Psoas muscle (tissue), 8 donors: ENCODE data around the gene RASSF3. TPM values are rescaled to one million over a fixed set of nuclear protein-coding genes. Genes with fewer than 3 reads are reported as not detected.
"Not testable (repeated sequence)": the region's sequence is repeated elsewhere in the genome, so short reads cannot be mapped to it uniquely, and the experiment has no call there.

Experiments used
- ATAC-seq, 4 donors: fragments of 200-7000 bp; cut with Tn5 transposase; one replicate each; pipeline ENCODE4 v1.9.1; 2020; ENCODE audit warnings: moderate library complexity in 3 of 4, mild to moderate bottlenecking in 2 of 4
- DNase-seq, 2 donors: peaks; one replicate each; pipeline ENCODE4 v3.0.0-alpha.2; 2020
- H3K27ac ChIP-seq: fragments of 200-600 bp; one replicate; pipeline ENCODE4 v1.8.0; 2022
- H3K27me3 ChIP-seq, 3 donors: fragments of 200-600 bp in 1 of 3; one replicate each; pipeline versions ENCODE4 v1.6.1 to v1.8.0; 2013 to 2022; ENCODE audit warnings: low read length in 2 of 3, mild to moderate bottlenecking in 2 of 3, moderate library complexity in 1 of 3; ENCODE audit not compliant: insufficient read depth in 3 of 3
- H3K36me3 ChIP-seq, 2 donors: fragments of 200-600 bp in 1 of 2; one replicate each; pipeline versions ENCODE4 v1.6.1 to v1.8.0; 2013 to 2022; ENCODE audit warnings: low read depth in 1 of 2, mild to moderate bottlenecking in 1 of 2, moderate library complexity in 1 of 2; ENCODE audit not compliant: insufficient read depth in 1 of 2
- H3K4me1 ChIP-seq: fragments of 200-600 bp; one replicate; pipeline ENCODE4 v1.8.0; 2022
- H3K4me3 ChIP-seq: fragments of 200-600 bp; one replicate; pipeline ENCODE4 v1.8.0; 2022; ENCODE audit warnings: mild to moderate bottlenecking
- H3K9me3 ChIP-seq: fragments of 200-600 bp; one replicate; pipeline ENCODE4 v1.8.0; 2022
- CTCF ChIP-seq: fragments of 200-600 bp; IDR thresholded peaks from one replicate; pipeline ENCODE4 v1.8.0; 2022; ENCODE audit warnings: antibody characterized with exemption
- WGBS, 3 donors: extraction: QIAGEN DNeasy Blood & Tissue Kit; methylation state at CpG; one replicate each; pipeline versions ENCODE4 v1.1.6 to v1.1.7; 2013; 5-methylcytosine and 5-hydroxymethylcytosine counted together
- intact Hi-C, 2 donors: fragments of 100-400 bp; cut with DNase I; formaldehyde crosslinking; loops; one replicate each; pipeline versions ENCODE4 v1.11.0 to v1.14.2; 2022
- polyA plus RNA-seq, 3 donors: library from polyadenylated mRNA; stranded (reverse); fragments of 200-250 nt; gene quantifications; one replicate each; pipeline ENCODE4 v1.2.3, GENCODE V29; 2013
- total RNA-seq, 4 donors: library from RNA; stranded (reverse); fragmentation: NEBNext Ultra II Directional in 2 of 4; extraction: Animal tissue kit (Norgen Biotek cat#: 25700) in 2 of 4; gene quantifications; one replicate each; pipeline versions ENCODE4 v1.2.1 to v1.2.4, GENCODE V29; 2021 to 2023
- donor health status: healthy with polysubstance abuse.
- donor health status: DM: no; HTN: no; CAD: no; lungs with moderate emphysema.
- donor health status: Bipolar disorder and iron deficiency.
- donor health status: healthy.
- donor health status: DM: yes; HTN: yes; CAD: no.
- donor health status: DM: no; HTN: no; CAD: no.
- donor health status: DM: no; HTN: no; CAD: no.
- donor health status: DM: yes; HTN: yes; CAD: no.

RASSF3 gene
- total and polyA plus RNA-seq, 7 donors = 4.9 to 30.6 (median 14.5) TPM

GRCh38 chr12:64610660-64611340 is 505 bp downstream of the RASSF3 start:
- no peaks in the 10 kb centered on the region for H3K4me1 ChIP-seq
- H3K9me3 ChIP-seq = no peaks in the 10 kb centered on the region
- peak overlapping the region; percentile 93 for H3K4me3 ChIP-seq
- no peaks in the 10 kb centered on the region for H3K36me3 ChIP-seq
- TF ChIP-seq CTCF = no peak
- intact Hi-C loops = loop anchor here (5.0 kb wide), 3 partner anchors 43 to 82 kb away; no protein-coding TSS in a partner anchor
- ATAC-seq (peak; percentile 55 to 78 (median 68)), DNase-seq (peak; percentile 64 to 73)
- H3K27ac ChIP-seq = peak overlapping the region; percentile 89
- H3K27me3 ChIP-seq = no peaks in the 10 kb centered on the region
- WGBS, 3 donors = 0 to 2% (median 0%) methylated on average over 39 to 60 of the region's 60 CpGs

- TF ChIP-seq CTCF = no peak
- Histone ChIP-seq H3K36me3 (no peaks in the 10 kb centered on the region), H3K4me3 (peak overlapping the region; percentile 93), H3K27me3 (no peaks in the 10 kb centered on the region), H3K4me1 (no peaks in the 10 kb centered on the region), H3K9me3 (no peaks in the 10 kb centered on the region), H3K27ac (peak overlapping the region; percentile 89)
- intact Hi-C loops = loop anchor here (5.0 kb wide), 3 partner anchors 44 to 81 kb away; no protein-coding TSS in a partner anchor
- WGBS, 3 donors = 10 to 12% (median 10%) methylated on average over 31 of the region's 31 CpGs
- peak in 1 of 2 donors; percentile 60 for DNase-seq
- ATAC-seq = peak; percentile 38 to 72 (median 54)
Observed at GRCh38 chr12:64611341-64612284, 1.3 kb downstream of the RASSF3 start.

DNA sequence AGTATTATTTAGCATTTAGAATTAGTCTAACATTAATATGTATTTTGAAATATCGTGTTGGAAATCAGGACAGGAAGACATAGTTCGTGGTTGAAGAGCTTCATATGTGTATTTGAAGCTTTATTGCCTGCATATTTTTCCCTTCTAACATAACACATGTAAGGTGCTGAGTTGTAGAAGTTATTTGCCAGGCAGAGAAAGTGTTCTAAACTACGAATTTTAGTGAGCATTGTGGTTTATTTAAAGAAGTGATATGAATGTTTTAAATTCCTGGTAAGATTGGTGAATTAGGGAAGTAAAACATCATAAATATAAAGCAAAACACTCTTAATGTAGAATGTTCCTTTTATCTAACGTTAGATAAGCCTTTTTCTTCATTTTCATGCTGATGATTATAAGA is 2.5 kb downstream of the RASSF3 start:
- no peaks in the 10 kb centered on the region for H3K9me3 ChIP-seq
- no peak overlapping the region for H3K27ac ChIP-seq
- H3K4me3 ChIP-seq = peak overlapping the region; percentile 93
- 50 to 71% (median 54%) methylated on average over 4 of the region's 4 CpGs for WGBS, 3 donors
- no peak for DNase-seq
- no peaks in the 10 kb centered on the region for H3K4me1 ChIP-seq
- no peaks in the 10 kb centered on the region for H3K27me3 ChIP-seq
- intact Hi-C loops = loop anchor here (5.0 kb wide), 3 partner anchors 46 to 79 kb away; no protein-coding TSS in a partner anchor
- no peak for ATAC-seq
- H3K36me3 ChIP-seq = no peaks in the 10 kb centered on the region
- no peak for TF ChIP-seq CTCF

GRCh38 chr12:64613775-64614398 is 3.6 kb downstream of the RASSF3 start:
- not testable (repeated sequence) for H3K36me3 ChIP-seq, H3K27ac ChIP-seq

More at GRCh38 chr12:64613775-64614398, 3.6 kb downstream of the RASSF3 start:
- not testable (repeated sequence) for DNase-seq, H3K4me3 ChIP-seq, ATAC-seq, H3K9me3 ChIP-seq, H3K4me1 ChIP-seq, H3K27me3 ChIP-seq
- intact Hi-C loops = loop anchor here (5.0 kb wide), 3 partner anchors 47 to 78 kb away; no protein-coding TSS in a partner anchor
- 94 to 96% (median 95%) methylated on average over 19 of the region's 19 CpGs for WGBS, 3 donors
